ENCODE measurements around the gene PLA2G2D. TPM values are rescaled to one million over a fixed set of nuclear protein-coding genes. Genes with fewer than 3 reads are reported as not detected.

PLA2G2D gene
- polyA plus RNA-seq, 1 donor = 0.05 TPM

GRCh38 chr1:20115479-20115878 is 3.9 kb downstream of the PLA2G2D start:
- DNase-seq (ENCODE audit: low read depth) = no peak

- no peak for DNase-seq (ENCODE audit: low read depth)
These were observed 5.2 kb downstream of the PLA2G2D start for GRCh38 chr1:20114021-20114648.

- DNase-seq (ENCODE audit: low read depth) = no peak
These were observed 6.9 kb downstream of the PLA2G2D start for GRCh38 chr1:20112279-20113000.

GRCh38 chr1:20111452-20111851 is 7.9 kb downstream of the PLA2G2D start:
- DNase-seq (ENCODE audit: low read depth) = no peak

- DNase-seq (ENCODE audit: low read depth) = no peak
These were observed 8.7 kb downstream of the PLA2G2D start for GRCh38 chr1:20110679-20111078.

- no peak for DNase-seq (ENCODE audit: low read depth)
These were observed 10.0 kb downstream of the PLA2G2D start for GRCh38 chr1:20109223-20109856.

- DNase-seq (ENCODE audit: low read depth) = no peak
These were observed 10.8 kb downstream of the PLA2G2D start for GRCh38 chr1:20108366-20109123.

- DNase-seq (ENCODE audit: low read depth) = no peak
These were observed 11.5 kb downstream of the PLA2G2D start for GRCh38 chr1:20107796-20108195.

GRCh38 chr1:20107351-20107750 is 12.0 kb downstream of the PLA2G2D start:
- DNase-seq (ENCODE audit: low read depth) = no peak

GRCh38 chr1:20105856-20106255 is 13.5 kb downstream of the PLA2G2D start:
- no peak for DNase-seq (ENCODE audit: low read depth)

- DNase-seq (ENCODE audit: low read depth) = no peak
These were observed 16.5 kb downstream of the PLA2G2D start for GRCh38 chr1:20102875-20103274.

GRCh38 chr1:20100632-20101355 is 18.5 kb downstream of the PLA2G2D start:
- no peak for DNase-seq (ENCODE audit: low read depth)

- no peak for DNase-seq (ENCODE audit: low read depth)
These were observed 19.8 kb downstream of the PLA2G2D start for GRCh38 chr1:20099533-20099932.

- DNase-seq (ENCODE audit: low read depth) = no peak
These were observed 22.4 kb downstream of the PLA2G2D start for GRCh38 chr1:20096840-20097447.

GRCh38 chr1:20095564-20096434 is 23.5 kb downstream of the PLA2G2D start:
- DNase-seq (ENCODE audit: low read depth) = no peak

GRCh38 chr1:20093940-20094391 is 25.4 kb downstream of the PLA2G2D start:
- no peak for DNase-seq (ENCODE audit: low read depth)

- DNase-seq (ENCODE audit: low read depth) = no peak
These were observed 26.0 kb downstream of the PLA2G2D start for GRCh38 chr1:20093303-20093702.

- DNase-seq (ENCODE audit: low read depth) = no peak
These were observed 28.7 kb downstream of the PLA2G2D start for GRCh38 chr1:20090641-20091040.

- DNase-seq (ENCODE audit: low read depth) = no peak
These were observed 29.2 kb downstream of the PLA2G2D start for GRCh38 chr1:20090119-20090518.
